CMK (cell line): Measurements from ENCODE around the gene C2orf68.
"Not testable (repeated sequence)": the region's sequence is repeated elsewhere in the genome, so short reads cannot be mapped to it uniquely, and the experiment has no call there.

Experiments
- DNase-seq: peaks from one replicate; pipeline ENCODE4 v3.0.0-alpha.2; 2010; ENCODE audit warnings: low read depth

Gene C2orf68

DNA sequence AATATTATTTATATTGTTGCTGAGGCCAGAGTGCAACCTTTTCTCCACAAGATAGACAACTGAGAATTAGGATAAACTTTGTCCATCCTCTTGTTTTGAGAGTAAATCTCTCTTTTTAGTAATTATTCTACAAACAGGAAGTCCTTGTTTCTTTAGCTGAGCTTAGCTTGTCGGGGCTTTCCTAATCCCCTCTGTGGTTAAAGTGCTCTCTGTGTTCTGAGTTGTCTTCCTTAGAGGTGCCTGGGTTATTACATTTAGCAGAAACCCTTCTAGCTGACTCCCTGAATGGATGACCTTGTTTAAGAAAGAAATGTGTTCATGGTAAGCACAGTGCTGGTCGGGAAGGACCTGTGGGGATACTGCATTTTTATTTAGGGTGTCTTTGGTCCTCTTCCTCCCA, 16.8 kb upstream of the C2orf68 start:
- DNase-seq = no peak

- no peak for DNase-seq
Measured at GRCh38 chr2:85623991-85624390, 12.1 kb upstream of the C2orf68 start.

GRCh38 chr2:85621338-85621737, 9.5 kb upstream of the C2orf68 start:
- no peak for DNase-seq

GRCh38 chr2:85619617-85620016, 7.8 kb upstream of the C2orf68 start:
- DNase-seq = no peak

DNA sequence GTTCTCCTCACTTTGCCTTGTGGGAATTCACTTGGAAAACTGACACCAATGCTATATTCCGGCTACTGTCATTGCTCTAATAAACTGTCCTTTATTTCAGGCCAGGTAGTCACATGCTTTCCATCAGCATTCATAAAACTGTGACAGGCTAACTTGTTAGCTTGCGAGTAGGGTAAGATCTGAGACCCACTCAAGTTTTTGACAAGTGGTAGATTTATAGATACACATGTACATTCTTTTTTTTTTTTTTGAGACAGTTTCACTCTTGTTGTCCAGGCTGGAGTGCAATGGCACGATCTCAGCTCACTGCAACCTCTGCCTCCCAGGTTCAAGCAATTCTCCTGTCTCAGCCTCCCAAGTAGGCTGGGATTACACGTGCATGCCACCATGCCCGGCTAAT, 5.9 kb upstream of the C2orf68 start:
- DNase-seq = not testable (repeated sequence)

GRCh38 chr2:85615413-85615728, 3.5 kb upstream of the C2orf68 start:
- no peak for DNase-seq

GRCh38 chr2:85614757-85615156, 2.9 kb upstream of the C2orf68 start:
- DNase-seq = not testable (repeated sequence)

DNA sequence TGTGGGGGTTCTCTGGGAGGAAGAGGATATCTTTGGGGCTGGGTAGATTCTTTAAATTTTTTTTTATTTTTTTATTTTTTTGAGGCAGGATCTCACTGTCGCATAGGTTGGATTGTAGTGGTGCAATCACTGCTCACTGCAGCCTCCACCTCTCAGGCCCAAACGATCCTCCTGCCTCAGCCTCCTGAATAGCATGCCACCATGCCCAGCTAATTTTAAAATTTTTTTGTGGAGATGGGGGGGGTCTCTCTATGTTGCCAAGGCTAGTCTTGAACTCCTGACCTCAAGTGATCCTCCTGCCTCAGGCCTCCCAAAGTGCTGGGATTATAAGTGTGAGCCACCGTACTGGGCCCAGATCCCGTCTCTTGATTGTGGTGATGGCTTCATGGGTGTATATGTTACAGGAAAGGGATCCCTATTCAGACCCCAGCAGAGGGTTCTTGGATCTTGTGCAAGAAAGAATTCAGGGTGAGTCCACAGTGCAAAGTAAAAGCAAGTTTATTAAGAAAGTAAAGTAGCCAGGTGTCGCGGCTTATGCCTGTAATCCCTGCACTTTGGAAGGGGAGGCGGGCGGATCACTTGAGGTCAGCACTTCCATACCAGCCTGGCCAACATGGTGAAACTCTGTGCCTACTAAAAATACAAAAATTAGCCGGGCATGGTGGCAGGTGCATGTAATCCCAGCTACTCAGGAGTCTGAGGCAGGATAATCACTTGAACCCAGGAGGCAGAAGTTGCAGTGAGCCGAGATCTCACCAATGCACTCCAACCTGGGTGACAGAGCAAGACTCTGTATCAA, 2.0 kb upstream of the C2orf68 start:
- DNase-seq = no peak

GRCh38 chr2:85611217-85611704, 605 bp downstream of the C2orf68 start:
- DNase-seq = no peak

DNA sequence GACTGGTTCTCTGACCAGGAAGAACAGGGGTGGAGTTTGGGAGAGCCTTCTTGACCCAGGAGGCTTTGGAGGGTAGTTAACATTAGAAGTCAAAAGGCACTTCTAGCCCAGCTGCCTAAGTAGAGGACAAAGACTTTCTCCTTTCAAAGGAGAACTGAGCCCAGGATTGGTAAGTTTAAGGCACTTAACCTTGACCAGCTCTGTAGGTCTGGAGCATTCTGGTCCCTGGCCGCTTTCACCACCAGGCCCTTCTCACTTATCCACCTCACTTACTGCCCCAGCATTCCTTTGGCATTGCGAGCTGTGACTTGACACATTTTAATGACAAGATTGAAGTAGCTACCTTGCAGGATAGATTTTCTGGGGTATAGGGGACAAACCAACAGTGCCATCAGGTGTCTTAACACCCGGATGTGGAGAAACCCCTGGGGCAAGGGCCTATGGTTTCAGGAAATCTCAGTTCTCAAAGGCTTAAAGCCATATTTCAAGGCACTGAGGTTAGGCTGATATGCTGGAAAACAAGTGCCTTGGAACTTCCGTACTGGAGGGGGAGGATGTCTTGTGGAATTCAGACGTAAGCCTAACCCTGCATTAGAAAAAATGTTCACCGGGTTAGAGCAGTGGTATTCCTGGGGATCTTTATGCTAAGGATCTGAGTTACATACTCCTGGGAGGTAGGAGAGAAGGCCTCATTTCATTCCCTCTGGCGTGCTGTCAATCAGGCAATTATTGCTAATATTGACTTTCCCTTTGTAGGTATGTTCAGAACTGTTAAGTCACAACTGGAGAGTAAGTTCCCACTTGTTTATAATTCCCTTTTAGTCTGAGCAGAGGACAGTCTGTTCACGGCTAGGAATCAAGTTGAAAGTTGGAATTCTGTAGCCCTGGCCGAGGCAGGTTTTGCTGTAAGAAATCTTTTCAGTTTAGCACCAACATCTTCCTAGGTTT, 4.3 kb downstream of the C2orf68 start:
- no peak for DNase-seq

- no peak for DNase-seq
Measured at GRCh38 chr2:85606116-85606455, 5.8 kb downstream of the C2orf68 start.

GRCh38 chr2:85605406-85606115, 6.3 kb downstream of the C2orf68 start:
- no peak for DNase-seq

GRCh38 chr2:85604568-85605339, 7.1 kb downstream of the C2orf68 start:
- no peak for DNase-seq

DNA sequence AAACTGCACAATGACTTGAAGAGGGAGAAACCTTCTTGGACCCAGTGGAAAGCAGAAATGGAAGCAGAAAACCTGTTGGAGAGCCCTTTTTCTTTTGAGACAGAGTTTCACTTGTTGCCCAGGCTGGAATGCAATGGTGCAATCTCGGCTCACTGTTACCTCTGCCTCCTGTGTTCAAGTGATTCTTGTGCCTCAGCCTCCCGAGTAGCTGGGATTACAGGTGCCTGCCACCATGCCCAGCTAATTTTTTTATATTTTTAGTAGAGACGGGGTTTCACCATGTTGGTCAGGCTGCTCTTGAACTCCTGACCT, 7.8 kb downstream of the C2orf68 start:
- DNase-seq = not testable (repeated sequence)

DNA sequence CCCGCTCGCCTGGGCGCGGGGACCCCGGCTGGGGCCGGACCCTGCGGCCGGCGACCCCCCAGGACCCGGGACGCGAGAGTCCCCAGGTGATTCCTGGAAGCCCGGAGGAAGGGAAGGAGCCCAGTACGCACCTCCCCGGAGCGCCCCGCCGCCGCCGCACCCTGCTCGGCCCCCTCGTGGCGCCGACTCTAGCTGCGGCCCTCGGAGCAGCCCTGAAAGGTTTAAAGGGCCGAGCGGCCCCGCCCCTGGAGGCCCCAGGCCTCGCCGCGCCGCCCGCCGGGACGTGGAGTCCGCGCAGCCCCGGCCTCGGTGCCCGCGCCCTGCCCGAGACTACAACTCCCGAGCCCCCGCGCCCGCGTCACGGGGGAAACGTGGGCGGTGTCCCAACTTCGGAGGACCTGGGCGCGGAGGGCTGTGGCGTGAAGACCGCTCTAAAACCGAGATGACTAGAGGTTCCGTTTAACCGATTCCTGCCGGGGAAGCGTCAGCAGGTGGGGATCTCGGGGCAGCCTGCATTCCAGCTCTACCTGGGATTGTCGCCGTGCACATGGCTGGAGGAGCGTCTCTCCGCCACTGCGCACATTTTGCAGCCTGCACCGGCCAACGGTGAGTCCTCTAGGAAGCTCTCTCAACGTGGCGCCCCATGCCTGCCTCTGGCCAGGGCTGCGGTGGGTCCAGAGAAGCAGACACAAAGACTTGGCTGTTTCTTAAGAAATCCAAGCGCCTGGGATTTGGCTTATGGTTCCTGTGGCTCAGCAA, 9.2 kb downstream of the C2orf68 start, which contains the start of gene TMEM150A:
TSS of gene TMEM150A (minus strand) at position 223 of the 759 bp plus-strand sequence. CDS start 750 bp downstream, outside the sequence.
- no peak for DNase-seq

- no peak for DNase-seq
Measured at GRCh38 chr2:85601771-85602475, 9.9 kb downstream of the C2orf68 start.

GRCh38 chr2:85600951-85601770, 10.7 kb downstream of the C2orf68 start:
- no peak for DNase-seq

DNA sequence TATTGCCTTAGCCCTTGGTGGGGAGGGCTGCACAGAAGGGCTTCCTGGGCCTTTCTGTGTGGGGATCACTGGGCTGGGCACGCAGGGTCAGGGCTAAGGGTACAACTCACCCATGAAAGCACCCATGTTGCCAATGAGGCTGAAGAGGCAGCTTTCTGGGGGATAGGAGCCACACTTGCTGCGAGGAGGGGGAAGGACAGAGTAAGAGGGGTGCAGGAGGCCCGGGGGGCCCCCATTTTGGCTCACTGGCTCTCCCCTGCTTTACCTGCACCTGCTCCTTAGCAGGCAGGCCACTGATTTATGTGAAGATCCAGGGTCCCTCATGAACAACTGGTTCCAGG, 11.7 kb downstream of the C2orf68 start:
- DNase-seq = no peak

DNA sequence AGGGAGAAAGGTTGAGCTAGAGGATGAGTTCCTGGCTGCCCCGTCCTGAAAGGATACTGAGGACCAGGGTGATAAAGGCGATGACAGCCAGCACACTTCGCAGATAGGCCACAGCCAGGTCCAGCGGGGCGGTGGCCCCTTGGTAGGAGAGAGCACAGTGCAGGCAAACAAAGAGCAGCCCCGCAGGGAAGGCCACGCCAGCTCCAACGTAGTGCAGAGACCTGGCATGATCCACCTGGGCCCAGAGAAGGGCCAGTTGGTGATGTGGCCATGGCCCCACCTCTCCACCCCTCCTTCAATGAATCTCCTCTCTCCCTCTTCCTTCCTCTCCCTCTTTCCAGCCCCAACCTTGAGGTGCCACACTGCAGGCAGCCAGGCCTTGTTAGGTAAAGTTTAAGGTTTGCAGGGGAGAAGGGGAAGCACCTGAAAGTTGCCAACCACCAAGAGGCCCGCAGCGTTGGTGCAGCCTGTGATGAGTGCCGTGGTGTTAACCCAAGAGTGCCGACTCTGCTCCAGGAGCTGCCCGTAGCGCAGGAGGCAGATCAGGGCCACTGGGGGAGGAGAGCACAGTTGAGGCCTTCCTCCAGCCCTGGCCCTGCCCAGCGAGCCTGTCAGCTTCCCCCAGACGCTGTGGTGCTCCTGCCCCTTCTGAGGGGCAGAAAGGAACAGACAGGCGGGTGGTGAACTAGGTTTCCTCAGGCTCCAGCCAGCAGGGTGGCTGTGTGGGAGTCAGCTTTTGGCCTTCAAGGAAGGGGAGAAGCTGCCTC, 12.2 kb downstream of the C2orf68 start:
- DNase-seq = no peak
